ENCODE results near the gene LMX1A. TPM values are rescaled to one million over a fixed set of nuclear protein-coding genes. Genes with fewer than 3 reads are reported as not detected.

LMX1A gene
- polyA plus RNA-seq, 1 donor (not counting 4 experiments of a cell fraction or from before 2014, with no cell fraction given) = not detected

DNA sequence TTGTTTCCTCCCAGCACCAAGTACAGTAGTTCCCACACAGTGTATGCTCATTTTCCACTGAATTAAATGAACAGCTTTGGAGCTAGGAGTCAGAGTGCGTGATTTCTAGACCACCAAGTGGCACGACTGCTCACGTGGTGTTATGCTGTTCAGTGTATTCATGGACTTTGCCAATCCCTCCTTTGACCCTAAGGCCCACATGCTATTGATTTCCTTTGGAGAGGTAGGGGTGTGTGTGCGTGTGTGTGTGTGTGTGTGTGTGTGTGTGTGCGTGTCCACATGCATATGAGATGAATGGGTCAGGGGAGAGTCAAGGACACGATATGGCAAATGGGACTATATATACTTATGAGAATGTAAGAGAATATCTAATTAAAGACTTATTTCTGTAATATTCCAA, 177.2 kb downstream of the LMX1A start:
- no peak for FAIRE-seq
- Histone ChIP-seq H3K4me3 (ENCODE audit: control insufficient read depth in 2 of 3, extremely low read depth in 1 of 3, insufficient read depth in 2 of 3, low read depth in 1 of 3, low read length in 3 of 3) (no peak overlapping the region), H3K4me1 (ENCODE audit: control insufficient read depth, extremely low read depth, insufficient read depth, low read length) (no peaks in the 10 kb centered on the region), H3K9ac (ENCODE audit: control insufficient read depth, extremely low read depth, insufficient read depth, low read length) (no peak overlapping the region), H3K36me3 (ENCODE audit: control insufficient read depth in 2 of 2, extremely low read depth in 1 of 2, insufficient read depth in 2 of 2, low read length in 2 of 2) (no peaks in the 10 kb centered on the region), H3K4me2 (ENCODE audit: control insufficient read depth, extremely low read depth, insufficient read depth, low read depth, low read length) (no peak overlapping the region), H3K9me1 (ENCODE audit: control insufficient read depth, extremely low read depth, insufficient read depth, low read length) (no peaks in the 10 kb centered on the region), H2AFZ (ENCODE audit: control insufficient read depth, low read length) (no peak overlapping the region), H3K27me3 (ENCODE audit: control insufficient read depth, extremely low read depth, insufficient read depth, low read length) (peaks cover 3% of the 10 kb centered on the region), H4K20me1 (ENCODE audit: control insufficient read depth, extremely low read depth, insufficient read depth, low read length) (no peaks in the 10 kb centered on the region), H3K9me3 (ENCODE audit: control insufficient read depth, low read depth, low read length) (peaks cover 2% of the 10 kb centered on the region), H3K27ac (ENCODE audit: control insufficient read depth, insufficient read depth, low read length) (no peak overlapping the region), H3K79me2 (ENCODE audit: control insufficient read depth, insufficient read depth, low read length) (no peaks in the 10 kb centered on the region)
- TF ChIP-seq, protein P1, sequence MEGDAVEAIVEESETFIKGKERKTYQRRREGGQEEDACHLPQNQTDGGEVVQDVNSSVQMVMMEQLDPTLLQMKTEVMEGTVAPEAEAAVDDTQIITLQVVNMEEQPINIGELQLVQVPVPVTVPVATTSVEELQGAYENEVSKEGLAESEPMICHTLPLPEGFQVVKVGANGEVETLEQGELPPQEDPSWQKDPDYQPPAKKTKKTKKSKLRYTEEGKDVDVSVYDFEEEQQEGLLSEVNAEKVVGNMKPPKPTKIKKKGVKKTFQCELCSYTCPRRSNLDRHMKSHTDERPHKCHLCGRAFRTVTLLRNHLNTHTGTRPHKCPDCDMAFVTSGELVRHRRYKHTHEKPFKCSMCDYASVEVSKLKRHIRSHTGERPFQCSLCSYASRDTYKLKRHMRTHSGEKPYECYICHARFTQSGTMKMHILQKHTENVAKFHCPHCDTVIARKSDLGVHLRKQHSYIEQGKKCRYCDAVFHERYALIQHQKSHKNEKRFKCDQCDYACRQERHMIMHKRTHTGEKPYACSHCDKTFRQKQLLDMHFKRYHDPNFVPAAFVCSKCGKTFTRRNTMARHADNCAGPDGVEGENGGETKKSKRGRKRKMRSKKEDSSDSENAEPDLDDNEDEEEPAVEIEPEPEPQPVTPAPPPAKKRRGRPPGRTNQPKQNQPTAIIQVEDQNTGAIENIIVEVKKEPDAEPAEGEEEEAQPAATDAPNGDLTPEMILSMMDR (optimal IDR thresholded peaks at IDR 0.05 in 1 of 3, IDR thresholded peaks at IDR 0.05 in 1 of 3, conservative IDR thresholded peaks at IDR 0.05 in 1 of 3; ENCODE audit: extremely low read depth in 1 of 3, insufficient read depth in 2 of 3, low read length in 3 of 3) = no peak
- no peak for TF ChIP-seq EZH2 (IDR thresholded peaks at IDR 0.05; ENCODE audit: low read length)
- dilution Hi-C loops (cut with MboI; ENCODE audit: extremely low pct_ligation_motif_present, low sequenced_read_pairs) = no loop called here
- DNase-seq (ENCODE audit: low read depth, low spot score) = no peak

GRCh38 chr1:165174491-165174890, 182.0 kb downstream of the LMX1A start:
- Histone ChIP-seq H3K27me3 (ENCODE audit: control insufficient read depth, extremely low read depth, insufficient read depth, low read length) (peaks cover 3% of the 10 kb centered on the region), H3K27ac (ENCODE audit: control insufficient read depth, insufficient read depth, low read length) (no peak overlapping the region), H3K9me1 (ENCODE audit: control insufficient read depth, extremely low read depth, insufficient read depth, low read length) (no peaks in the 10 kb centered on the region), H3K79me2 (ENCODE audit: control insufficient read depth, insufficient read depth, low read length) (no peaks in the 10 kb centered on the region), H3K4me3 (ENCODE audit: control insufficient read depth in 2 of 3, extremely low read depth in 1 of 3, insufficient read depth in 2 of 3, low read depth in 1 of 3, low read length in 3 of 3) (no peak overlapping the region), H2AFZ (ENCODE audit: control insufficient read depth, low read length) (no peak overlapping the region), H3K4me1 (ENCODE audit: control insufficient read depth, extremely low read depth, insufficient read depth, low read length) (peaks cover 11% of the 10 kb centered on the region), H3K9me3 (ENCODE audit: control insufficient read depth, low read depth, low read length) (no peaks in the 10 kb centered on the region), H3K4me2 (ENCODE audit: control insufficient read depth, extremely low read depth, insufficient read depth, low read depth, low read length) (no peak overlapping the region), H3K9ac (ENCODE audit: control insufficient read depth, extremely low read depth, insufficient read depth, low read length) (no peak overlapping the region), H3K36me3 (ENCODE audit: control insufficient read depth in 2 of 2, extremely low read depth in 1 of 2, insufficient read depth in 2 of 2, low read length in 2 of 2) (no peaks in the 10 kb centered on the region), H4K20me1 (ENCODE audit: control insufficient read depth, extremely low read depth, insufficient read depth, low read length) (no peaks in the 10 kb centered on the region)
- DNase-seq (ENCODE audit: low read depth, low spot score) = no peak
- TF ChIP-seq, protein P1 (optimal IDR thresholded peaks at IDR 0.05 in 1 of 3, IDR thresholded peaks at IDR 0.05 in 1 of 3, conservative IDR thresholded peaks at IDR 0.05 in 1 of 3; ENCODE audit: extremely low read depth in 1 of 3, insufficient read depth in 2 of 3, low read length in 3 of 3) = no peak
- no peak for TF ChIP-seq EZH2 (IDR thresholded peaks at IDR 0.05; ENCODE audit: low read length)
- FAIRE-seq = no peak
- dilution Hi-C loops (cut with MboI; ENCODE audit: extremely low pct_ligation_motif_present, low sequenced_read_pairs) = no loop called here

All from keratinocyte (primary cell).